HG03196 (cell line): ENCODE data around the gene SULT1A2.
A peak's percentile ranks its signal among the peaks of the same experiment; 100 is the strongest.
"Not testable (repeated sequence)": the region's sequence is repeated elsewhere in the genome, so short reads cannot be mapped to it uniquely, and the experiment has no call there.

Experiments used
- ATAC-seq: cut with Tn5 transposase; IDR thresholded peaks from one replicate; pipeline ENCODE4 v1.9.1; 2021; ENCODE audit not compliant: unreplicated experiment

Gene SULT1A2

DNA sequence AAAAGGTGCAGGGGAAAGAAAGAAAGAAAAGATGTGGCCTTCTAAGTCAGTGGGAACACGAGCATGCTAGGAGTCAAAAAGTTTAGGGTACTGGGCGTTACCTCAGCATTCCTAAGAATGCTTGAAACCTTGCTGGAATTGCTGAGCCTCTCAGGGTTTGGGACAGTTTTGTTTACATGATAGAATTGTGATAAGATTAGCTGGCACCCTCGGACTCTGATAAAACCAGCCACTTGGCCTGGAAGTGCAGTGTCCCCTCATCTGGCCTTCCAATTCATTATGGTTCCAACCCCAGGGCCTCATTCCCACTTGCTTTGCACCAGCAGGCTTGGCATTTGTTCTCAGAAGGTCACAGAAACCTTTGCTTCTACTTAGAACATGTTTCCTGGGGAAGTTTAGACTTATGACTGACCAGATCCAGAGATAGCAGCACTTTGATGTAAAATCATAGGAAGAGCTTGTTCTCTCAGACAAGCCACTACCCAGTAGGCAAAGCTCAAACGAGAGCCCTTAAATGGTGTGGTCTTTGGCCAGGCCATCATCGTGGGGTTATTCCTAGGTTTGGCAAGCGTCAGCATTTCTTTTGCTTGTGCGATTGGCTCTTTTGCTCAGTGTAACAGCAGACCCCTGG lies 35.2 kb downstream of the SULT1A2 start:
- no peak for ATAC-seq

- no peak for ATAC-seq
Measured at GRCh38 chr16:28558456-28558855, 38.4 kb downstream of the SULT1A2 start.

DNA sequence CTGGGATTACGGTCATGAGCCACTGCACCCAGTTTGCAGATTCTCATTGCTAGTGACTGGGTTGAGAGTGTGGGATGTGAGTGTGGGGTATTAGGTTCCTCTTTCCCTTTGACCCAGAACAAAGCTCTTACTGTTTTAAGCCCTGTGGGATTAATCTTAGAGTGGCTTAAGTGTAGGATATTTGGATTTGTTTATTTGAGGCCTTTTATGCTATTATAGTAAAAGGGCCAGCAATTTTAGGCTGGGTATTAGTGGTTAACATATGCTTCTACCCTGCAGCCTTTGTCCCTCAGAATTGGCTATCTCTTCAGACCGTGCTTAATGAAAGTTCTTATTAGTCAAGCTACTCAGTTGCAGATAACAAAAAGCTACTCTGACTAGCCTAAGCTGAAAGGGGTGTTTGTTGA lies 39.9 kb downstream of the SULT1A2 start:
- ATAC-seq, result no peak

- ATAC-seq, result no peak
Measured at GRCh38 chr16:28555561-28555960, 41.3 kb downstream of the SULT1A2 start.

DNA sequence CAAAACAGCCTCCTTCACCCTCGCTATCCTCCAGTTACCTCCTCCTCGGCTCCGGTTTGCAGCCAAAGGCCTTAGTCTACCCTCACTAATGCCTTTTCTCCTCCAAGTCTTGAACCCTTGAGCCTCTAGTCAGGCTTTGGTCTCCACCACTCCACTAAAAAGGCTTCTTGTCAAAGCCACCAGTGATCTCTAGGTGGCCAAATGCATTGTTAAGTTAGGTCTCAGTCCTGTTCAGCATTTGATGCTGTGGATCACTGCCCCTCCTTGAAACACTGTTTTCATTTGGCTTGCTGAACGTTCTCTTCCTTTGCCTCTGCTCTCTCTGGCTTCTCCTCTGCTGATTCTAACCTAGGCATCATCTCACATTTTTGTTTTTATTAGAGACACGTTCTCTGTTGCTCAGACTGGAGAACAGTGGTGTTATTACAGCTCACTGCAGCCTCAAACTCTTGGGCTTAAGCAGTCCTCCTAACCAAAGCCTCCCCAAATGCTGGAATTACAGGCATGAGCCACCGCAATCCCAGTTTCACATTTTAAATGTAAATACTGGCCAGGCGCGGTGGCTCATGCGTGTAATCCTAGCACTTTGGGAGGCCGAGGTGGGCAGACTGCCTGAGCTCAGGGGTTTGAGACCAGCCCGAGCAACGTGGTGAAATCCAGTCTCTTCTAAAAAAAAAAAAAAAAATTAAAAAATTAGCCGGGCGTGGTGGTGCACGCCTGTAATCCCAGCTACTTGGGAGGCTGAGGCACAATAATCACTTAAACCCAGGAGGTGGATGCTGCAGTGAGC lies 42.0 kb downstream of the SULT1A2 start:
- ATAC-seq, result no peak

- peak; percentile 83 for ATAC-seq
Measured at GRCh38 chr16:28553776-28554633, 42.8 kb downstream of the SULT1A2 start, which contains the start of gene SGF29. Gene SGF29, plus strand, starts transcription at chr16:28553920. Its CDS starts 27,150 bp downstream, at chr16:28581070.

DNA sequence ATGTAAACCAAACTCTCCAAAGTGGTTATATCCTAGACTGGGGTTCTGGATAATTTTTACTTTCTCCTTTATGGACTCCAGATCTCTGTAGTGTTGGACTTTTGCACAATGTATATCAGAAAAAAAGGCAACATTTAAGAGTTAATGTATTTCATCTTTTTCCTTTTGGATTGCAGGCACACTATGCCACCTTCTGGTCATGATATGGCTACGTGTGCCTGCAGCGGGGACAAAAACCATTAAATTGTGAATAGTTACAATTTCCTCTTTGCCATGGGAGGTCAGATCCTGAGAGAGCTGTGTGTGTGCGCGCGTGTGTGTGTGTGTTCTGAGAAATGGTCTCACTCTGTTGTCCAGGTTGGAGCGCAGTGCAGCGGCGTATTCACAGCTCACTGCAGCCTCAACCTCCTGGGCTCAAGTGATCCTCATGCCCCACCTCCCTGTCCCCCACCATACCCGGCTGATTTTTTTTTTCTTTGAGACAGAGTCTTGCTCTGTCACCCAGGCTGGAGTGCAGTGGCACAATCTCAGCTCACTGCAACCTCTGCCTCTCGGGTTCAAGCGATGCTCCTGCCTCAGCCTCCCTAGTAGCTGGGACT lies 47.5 kb downstream of the SULT1A2 start:
- ATAC-seq, result no peak

GRCh38 chr16:28548306-28548802 lies 48.5 kb downstream of the SULT1A2 start:
- no peak for ATAC-seq

- no peak for ATAC-seq
Measured at GRCh38 chr16:28546626-28547025, 50.2 kb downstream of the SULT1A2 start.

DNA sequence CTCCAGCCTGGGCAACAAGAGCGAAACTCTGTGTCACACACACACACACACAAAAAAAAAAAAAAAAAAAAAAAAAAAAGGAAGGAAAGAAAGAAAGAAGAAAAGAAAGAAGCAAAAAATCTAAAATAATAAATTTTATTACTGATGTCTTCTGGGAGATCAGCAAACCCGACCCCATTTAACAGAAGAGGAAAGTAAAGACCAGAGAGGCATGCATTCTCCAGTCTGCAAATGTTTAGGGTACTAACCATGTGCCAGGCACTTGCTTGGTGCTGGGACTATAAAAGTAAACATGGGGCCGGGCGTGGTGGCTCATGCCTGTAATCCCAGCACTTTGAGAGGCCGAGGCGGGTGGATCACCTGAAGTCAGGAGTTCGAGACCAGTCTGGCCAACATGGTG lies 50.9 kb downstream of the SULT1A2 start:
- not testable (repeated sequence) for ATAC-seq

DNA sequence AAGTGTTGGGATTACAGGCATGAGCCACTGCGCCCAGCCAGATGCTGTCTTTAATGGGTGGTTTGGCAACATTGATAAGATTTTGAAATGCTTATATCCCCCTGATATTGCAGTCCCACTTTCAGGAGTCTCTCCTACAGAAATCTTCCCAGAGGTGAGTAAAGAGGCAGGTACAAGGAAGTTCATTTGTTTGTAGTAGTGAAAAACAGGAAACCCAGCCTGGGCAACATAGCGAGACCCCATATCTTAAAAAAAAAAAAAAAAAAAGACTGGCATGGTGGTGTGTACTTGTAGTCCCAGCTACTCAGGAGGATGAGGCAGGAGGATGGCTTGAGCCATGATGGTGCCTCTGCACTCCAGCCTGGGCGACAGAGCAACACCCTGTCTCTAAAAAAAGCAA lies 51.9 kb downstream of the SULT1A2 start:
- no peak for ATAC-seq

GRCh38 chr16:28543072-28543471 lies 53.8 kb downstream of the SULT1A2 start:
- no peak for ATAC-seq

GRCh38 chr16:28542646-28543045 lies 54.2 kb downstream of the SULT1A2 start:
- no peak for ATAC-seq
